HG03558 (cell line): ENCODE measurements around the gene CCL3.
"Not testable (repeated sequence)": the region's sequence is repeated elsewhere in the genome, so short reads cannot be mapped to it uniquely, and the experiment has no call there.

Experiments
- ATAC-seq: cut with Tn5 transposase; IDR thresholded peaks from one replicate; pipeline ENCODE4 v1.9.1; 2021; ENCODE audit warnings: moderate number of reproducible peaks; ENCODE audit not compliant: unreplicated experiment; ENCODE audit errors: extremely low read depth

Gene CCL3

GRCh38 chr17:36117505-36118382, 27.8 kb upstream of the CCL3 start:
- ATAC-seq, result no peak

GRCh38 chr17:36115649-36115977, 25.7 kb upstream of the CCL3 start:
- ATAC-seq, result not testable (repeated sequence)

GRCh38 chr17:36114971-36115648, 25.2 kb upstream of the CCL3 start:
- ATAC-seq, result not testable (repeated sequence)

- not testable (repeated sequence) for ATAC-seq
Measured at GRCh38 chr17:36113131-36113530, 23.2 kb upstream of the CCL3 start.

- no peak for ATAC-seq
Measured at GRCh38 chr17:36112572-36112971, 22.6 kb upstream of the CCL3 start.

GRCh38 chr17:36111068-36111490, 21.1 kb upstream of the CCL3 start:
- no peak for ATAC-seq

GRCh38 chr17:36108265-36108664, 18.3 kb upstream of the CCL3 start:
- ATAC-seq, result not testable (repeated sequence)

- ATAC-seq, result no peak
Measured at GRCh38 chr17:36107660-36108059, 17.7 kb upstream of the CCL3 start.

- ATAC-seq, result no peak
Measured at GRCh38 chr17:36106493-36106835, 16.5 kb upstream of the CCL3 start.

GRCh38 chr17:36105781-36106492, 16.0 kb upstream of the CCL3 start:
- no peak for ATAC-seq

GRCh38 chr17:36104701-36105181, 14.8 kb upstream of the CCL3 start:
- no peak for ATAC-seq

- ATAC-seq, result not testable (repeated sequence)
Measured at GRCh38 chr17:36104246-36104645, 14.3 kb upstream of the CCL3 start.

GRCh38 chr17:36103401-36103975, 13.5 kb upstream of the CCL3 start, which contains the start of gene CCL4:
TSS of gene CCL4 (plus strand) at chr17:36103827. CDS start at chr17:36103906, 79 bp downstream.
- peak; percentile 39 for ATAC-seq

- ATAC-seq, result not testable (repeated sequence)
Measured at GRCh38 chr17:36099004-36099403, 9.1 kb upstream of the CCL3 start.

- ATAC-seq, result no peak
Measured at GRCh38 chr17:36095992-36096391, 6.0 kb upstream of the CCL3 start.

GRCh38 chr17:36094746-36095145, 4.8 kb upstream of the CCL3 start:
- ATAC-seq, result no peak

GRCh38 chr17:36094232-36094631, 4.3 kb upstream of the CCL3 start:
- no peak for ATAC-seq

- ATAC-seq, result not testable (repeated sequence)
Measured at GRCh38 chr17:36092715-36093114, 2.8 kb upstream of the CCL3 start.

GRCh38 chr17:36092230-36092629, 2.3 kb upstream of the CCL3 start:
- ATAC-seq, result no peak

- no peak for ATAC-seq
Measured at GRCh38 chr17:36089339-36089865, 541 bp downstream of the CCL3 start.
